IgD-negative memory B cell (primary cell): ENCODE measurements around the gene MID1. TPM values are rescaled to one million over a fixed set of nuclear protein-coding genes. Genes with fewer than 3 reads are reported as not detected.

Experiments used
- H3K27ac Mint-ChIP-seq, 3 donors: one replicate each; pipeline ENCODE4 v1.8.0; 2020 to 2022; ENCODE audit warnings: mild to moderate bottlenecking in 3 of 3, mixed read lengths in 3 of 3, moderate library complexity in 1 of 3
- H3K27me3 Mint-ChIP-seq: one replicate; pipeline ENCODE4 v1.8.0; 2021; ENCODE audit warnings: mixed read lengths
- H3K36me3 Mint-ChIP-seq: one replicate; pipeline ENCODE4 v1.8.0; 2020; ENCODE audit warnings: mild to moderate bottlenecking, mixed read lengths
- H3K4me1 Mint-ChIP-seq, 3 donors: one replicate each; pipeline ENCODE4 v1.8.0; 2020 to 2022; ENCODE audit warnings: mixed read lengths in 3 of 3, mild to moderate bottlenecking in 1 of 3
- H3K4me3 Mint-ChIP-seq, 4 donors: one replicate each; pipeline ENCODE4 v1.8.0; 2020 to 2022; ENCODE audit warnings: mild to moderate bottlenecking in 4 of 4, mixed read lengths in 4 of 4, moderate library complexity in 3 of 4
- H3K9me3 Mint-ChIP-seq, 3 donors: one replicate each; pipeline ENCODE4 v1.8.0; 2020 to 2021; ENCODE audit warnings: mixed read lengths in 3 of 3, mild to moderate bottlenecking in 1 of 3
- polyA plus RNA-seq: library from polyadenylated mRNA; unstranded; fragments of 300-500 nt; fragmentation: Illumina TruSeq; gene quantifications from one replicate; pipeline ENCODE4 v1.2.3, GENCODE V29; 2021

Gene MID1
- polyA plus RNA-seq, 1 donor from 2014 or later, result 0.19 TPM

DNA sequence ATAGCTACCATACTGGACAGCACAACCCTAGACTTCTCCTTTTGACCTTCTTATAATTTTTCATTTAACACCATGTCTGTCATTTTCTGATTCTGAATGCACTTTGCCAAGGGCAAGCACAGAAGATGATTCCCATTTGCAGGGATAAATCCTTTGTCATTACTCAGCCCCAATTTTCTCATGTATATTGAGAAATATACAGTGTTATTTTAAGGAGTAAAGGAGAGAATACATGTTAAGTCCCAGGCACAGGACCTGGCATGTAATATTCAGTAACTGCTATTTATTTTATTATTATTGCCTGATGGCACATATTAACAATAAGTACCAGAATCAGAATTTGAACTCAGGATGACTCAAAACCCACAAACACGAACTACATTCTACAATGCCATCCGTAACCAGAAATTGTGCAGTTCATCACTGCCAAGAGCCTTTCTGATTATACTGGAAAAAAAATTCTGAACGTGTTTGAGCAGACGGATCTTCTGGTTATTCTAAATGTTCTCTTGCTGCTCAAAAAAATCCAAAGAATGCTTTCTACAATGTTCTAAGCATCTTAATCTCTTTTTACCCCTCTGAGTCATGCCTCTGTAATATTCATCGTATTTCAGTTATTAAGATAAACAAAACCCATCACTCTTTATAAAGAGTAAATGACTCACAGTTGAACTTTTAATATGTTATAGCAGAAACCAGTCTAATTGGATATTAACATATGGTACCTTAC, 170.0 kb downstream of the MID1 start:
- H3K9me3 Mint-ChIP-seq, result peaks cover 0 to 7% (median 4%) of the 10 kb centered on the region in 3 donors
- no peaks in the 10 kb centered on the region for H3K4me1 Mint-ChIP-seq
- no peaks in the 10 kb centered on the region for H3K36me3 Mint-ChIP-seq
- no peak overlapping the region for H3K27ac Mint-ChIP-seq
- no peak overlapping the region for H3K4me3 Mint-ChIP-seq
- H3K27me3 Mint-ChIP-seq, result no peaks in the 10 kb centered on the region

DNA sequence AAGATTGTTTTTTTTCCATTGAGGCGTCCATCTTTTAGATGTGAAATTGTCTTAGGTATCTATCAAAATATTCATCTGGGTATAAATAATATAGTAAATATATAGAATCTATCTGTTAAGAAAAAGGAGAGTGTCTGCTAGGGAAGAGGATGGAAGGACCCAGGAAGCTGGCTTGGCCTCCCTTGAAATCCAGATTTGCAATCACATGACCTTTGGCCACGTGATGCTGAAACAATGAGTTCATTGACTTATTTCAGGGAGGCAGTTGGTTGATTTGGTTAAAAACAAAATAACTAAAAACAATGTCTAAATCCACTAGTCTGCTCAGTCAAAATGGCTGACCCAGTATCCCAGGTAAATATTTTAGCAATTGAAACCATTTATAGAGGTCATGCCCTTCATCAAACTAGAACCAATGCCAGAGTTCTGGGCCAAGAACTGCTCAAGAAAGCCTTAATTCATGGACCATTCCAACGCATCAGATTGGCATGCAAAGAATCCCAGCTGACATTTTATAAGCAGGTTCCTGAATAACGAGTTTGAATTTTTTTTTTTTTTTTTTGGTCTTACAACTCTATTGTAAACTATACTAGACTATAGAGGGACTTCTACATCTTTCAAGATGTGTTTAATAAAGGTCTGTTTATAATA, 172.7 kb downstream of the MID1 start:
- H3K27ac Mint-ChIP-seq, result no peak overlapping the region
- peaks cover 2% of the 10 kb centered on the region for H3K36me3 Mint-ChIP-seq
- H3K4me1 Mint-ChIP-seq, result no peaks in the 10 kb centered on the region
- no peak overlapping the region for H3K4me3 Mint-ChIP-seq
- peaks cover 0 to 2% (median 0%) of the 10 kb centered on the region in 3 donors for H3K9me3 Mint-ChIP-seq
- H3K27me3 Mint-ChIP-seq, result no peaks in the 10 kb centered on the region

DNA sequence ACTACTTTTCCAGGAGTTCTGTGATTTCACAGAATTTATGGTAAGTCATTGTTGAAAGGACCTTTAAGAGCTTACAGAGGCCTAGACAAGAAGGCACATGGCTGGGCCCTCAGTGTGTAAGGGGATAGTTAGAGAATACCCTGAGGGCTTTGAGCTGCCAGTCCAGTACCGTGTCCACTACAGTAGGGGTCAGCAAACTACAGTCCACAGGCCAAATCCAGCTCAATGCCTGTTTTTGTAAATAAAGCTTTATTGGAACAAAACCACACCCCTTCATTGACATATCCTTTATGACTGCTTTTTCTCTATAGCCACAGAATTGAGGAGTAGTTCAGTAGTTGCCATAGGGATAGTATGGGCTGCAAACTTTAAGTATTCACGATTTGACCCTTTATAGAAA, 176.2 kb downstream of the MID1 start:
- Mint-ChIP-seq H3K4me1 (no peaks in the 10 kb centered on the region), H3K9me3 (peaks cover 0 to 5% (median 0%) of the 10 kb centered on the region in 3 donors), H3K4me3 (no peak overlapping the region), H3K27me3 (peaks cover 1% of the 10 kb centered on the region), H3K27ac (no peak overlapping the region), H3K36me3 (peaks cover 2% of the 10 kb centered on the region)

DNA sequence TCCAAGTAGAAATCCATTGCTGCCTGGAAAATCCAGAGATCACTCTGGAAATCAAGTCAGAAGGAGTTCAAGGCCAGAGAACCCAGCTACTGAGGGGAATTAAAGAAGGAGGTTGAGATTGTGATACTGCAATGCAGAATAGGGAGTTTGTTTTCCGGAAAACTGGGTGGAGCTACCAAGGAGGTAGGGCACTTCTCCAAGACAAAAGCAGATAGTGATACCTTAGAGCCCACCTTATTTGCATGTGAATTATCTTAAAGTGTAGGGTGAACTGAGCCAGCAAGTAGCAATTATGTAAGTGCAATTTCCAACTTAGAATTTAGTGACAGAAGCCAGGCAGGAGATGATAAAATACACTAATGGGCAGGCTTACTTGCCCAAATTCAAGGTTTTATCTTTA, 178.9 kb downstream of the MID1 start:
- Mint-ChIP-seq H3K27ac (no peak overlapping the region), H3K9me3 (peaks cover 2 to 5% (median 4%) of the 10 kb centered on the region in 3 donors), H3K27me3 (peaks cover 1% of the 10 kb centered on the region), H3K36me3 (peaks cover 2% of the 10 kb centered on the region), H3K4me1 (no peaks in the 10 kb centered on the region), H3K4me3 (no peak overlapping the region)

DNA sequence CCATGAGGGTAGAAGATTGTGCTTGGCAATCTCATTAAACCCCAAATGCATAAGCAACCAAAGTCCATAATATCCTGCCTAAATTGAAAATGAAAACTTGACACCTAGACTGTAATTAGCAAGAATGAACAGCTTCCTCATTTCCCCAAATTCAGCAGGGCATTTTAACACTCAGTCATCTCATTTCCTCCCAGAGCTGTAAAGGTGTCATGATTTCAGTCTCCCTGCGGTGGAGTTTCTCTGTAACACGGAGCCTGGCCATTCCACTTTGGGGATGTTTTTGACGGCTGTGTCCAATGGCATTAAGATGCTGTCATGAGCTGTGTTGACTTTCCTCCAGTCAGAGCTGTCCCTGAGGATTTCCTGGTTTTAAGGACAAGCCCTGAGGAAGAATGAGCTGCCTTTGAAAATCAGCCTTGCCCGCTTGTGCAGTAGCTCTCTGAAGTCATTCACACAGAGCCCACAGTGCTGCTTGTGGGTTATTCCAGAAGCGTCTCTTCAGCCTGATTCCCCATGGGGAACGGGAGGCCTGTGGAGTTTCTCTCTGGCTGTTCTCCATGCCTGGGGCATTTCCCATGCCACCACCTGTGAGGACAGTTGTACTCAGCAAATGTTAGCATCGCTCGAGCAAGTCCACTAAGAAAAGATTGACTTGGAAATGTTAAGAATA, 187.0 kb downstream of the MID1 start:
- peaks cover 5% of the 10 kb centered on the region for H3K27me3 Mint-ChIP-seq
- H3K36me3 Mint-ChIP-seq, result peaks cover 2% of the 10 kb centered on the region
- peaks cover 0 to 6% (median 4%) of the 10 kb centered on the region in 3 donors for H3K9me3 Mint-ChIP-seq
- H3K27ac Mint-ChIP-seq, result no peak overlapping the region
- H3K4me1 Mint-ChIP-seq, result no peaks in the 10 kb centered on the region
- no peak overlapping the region for H3K4me3 Mint-ChIP-seq

DNA sequence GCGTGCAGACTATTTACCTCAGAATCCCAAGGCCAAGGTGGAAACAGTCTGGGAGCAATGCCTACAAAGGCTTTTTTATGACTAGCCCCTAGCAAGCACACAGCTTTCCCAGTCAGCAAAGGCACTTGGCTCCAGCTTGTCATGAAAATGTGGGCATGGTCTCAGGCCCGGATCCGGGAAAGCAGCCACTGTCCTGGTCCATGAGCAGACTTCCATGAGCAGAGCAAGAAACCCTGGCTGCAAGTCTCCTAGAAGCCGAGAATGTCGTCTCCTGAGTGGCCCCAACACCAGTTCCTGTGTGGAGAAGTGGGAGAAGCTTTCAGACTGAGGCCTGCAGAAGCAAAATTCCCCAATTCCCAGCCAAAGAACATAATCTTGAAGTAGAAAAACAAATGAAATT, 190.5 kb downstream of the MID1 start:
- peaks cover 5% of the 10 kb centered on the region for H3K27me3 Mint-ChIP-seq

DNA sequence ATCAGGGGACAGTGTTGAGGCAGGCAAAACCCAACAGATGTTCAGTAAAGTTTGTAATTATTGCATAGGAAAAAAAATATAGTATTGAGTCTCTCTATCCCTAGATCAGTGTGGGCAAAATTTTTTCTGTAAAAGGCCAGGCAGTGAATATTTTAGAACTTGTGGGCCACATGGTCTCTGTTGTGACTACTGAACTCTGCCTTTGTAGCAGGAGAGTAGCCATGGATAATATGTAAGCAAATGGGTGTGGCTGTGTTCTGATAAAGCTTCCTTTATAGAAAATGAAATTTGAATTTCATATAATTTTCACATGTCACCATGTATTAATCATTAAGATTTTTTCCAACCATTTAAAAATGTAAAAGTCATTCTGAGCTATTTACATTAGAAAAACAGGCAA, 193.1 kb downstream of the MID1 start:
- Mint-ChIP-seq H3K9me3 (peaks cover 0 to 8% (median 2%) of the 10 kb centered on the region in 3 donors), H3K4me1 (no peaks in the 10 kb centered on the region), H3K36me3 (peaks cover 2% of the 10 kb centered on the region), H3K27me3 (peaks cover 3% of the 10 kb centered on the region), H3K27ac (no peak overlapping the region), H3K4me3 (no peak overlapping the region)

More for the DNA sequence above, 190.5 kb downstream of the MID1 start:
- H3K4me1 Mint-ChIP-seq, result no peaks in the 10 kb centered on the region
- H3K36me3 Mint-ChIP-seq, result peaks cover 2% of the 10 kb centered on the region
- no peak overlapping the region for H3K27ac Mint-ChIP-seq
- H3K4me3 Mint-ChIP-seq, result no peak overlapping the region
- peaks cover 2 to 3% (median 2%) of the 10 kb centered on the region in 3 donors for H3K9me3 Mint-ChIP-seq

DNA sequence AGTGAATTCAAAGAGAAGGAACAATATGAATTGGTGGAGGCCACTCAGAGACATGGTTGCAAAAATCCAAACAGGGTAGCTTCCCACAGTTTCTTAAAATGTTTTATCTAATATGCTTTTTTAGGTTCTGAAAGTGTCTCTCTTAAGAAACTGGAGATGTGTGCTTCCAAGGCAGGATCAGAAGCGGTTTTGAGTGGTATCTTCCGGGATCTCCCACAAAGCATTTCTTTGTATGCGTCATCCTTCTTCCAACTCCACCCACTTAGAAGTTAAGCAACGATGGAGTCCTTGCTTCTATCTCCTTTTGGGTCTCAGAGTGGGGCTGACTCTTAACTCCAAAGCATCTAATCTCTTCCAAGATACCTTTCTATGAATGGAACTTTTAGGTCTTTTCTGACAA, 196.7 kb downstream of the MID1 start:
- no peaks in the 10 kb centered on the region for H3K27me3 Mint-ChIP-seq
- H3K4me3 Mint-ChIP-seq, result no peak overlapping the region
- no peaks in the 10 kb centered on the region for H3K4me1 Mint-ChIP-seq
- H3K9me3 Mint-ChIP-seq, result peaks cover 0 to 8% (median 2%) of the 10 kb centered on the region in 3 donors
- H3K36me3 Mint-ChIP-seq, result peaks cover 1% of the 10 kb centered on the region
- no peak overlapping the region for H3K27ac Mint-ChIP-seq

DNA sequence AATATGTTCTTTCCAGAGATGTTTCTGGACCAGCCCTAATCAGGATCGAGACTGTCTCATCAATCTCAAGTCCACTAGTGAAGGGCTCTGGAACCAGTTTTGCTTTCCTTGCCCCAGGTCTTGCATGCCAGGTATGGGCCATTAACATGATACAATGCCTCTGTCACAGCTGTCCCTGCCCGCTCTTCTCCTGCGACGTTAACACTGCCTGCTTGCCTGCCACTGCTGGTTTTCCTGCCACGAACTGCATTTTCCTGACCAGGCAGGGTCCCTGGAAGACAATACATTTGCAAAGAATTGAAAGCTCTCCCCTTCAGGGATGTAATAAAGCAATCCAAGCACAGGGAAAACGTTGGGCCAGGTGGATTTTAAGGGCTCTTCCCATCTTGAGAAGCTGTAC, 200.3 kb downstream of the MID1 start:
- no peak overlapping the region for H3K27ac Mint-ChIP-seq
- peaks cover 1% of the 10 kb centered on the region for H3K36me3 Mint-ChIP-seq
- H3K4me1 Mint-ChIP-seq, result no peaks in the 10 kb centered on the region
- peaks cover 0 to 5% (median 2%) of the 10 kb centered on the region in 3 donors for H3K9me3 Mint-ChIP-seq
- H3K27me3 Mint-ChIP-seq, result no peaks in the 10 kb centered on the region
- no peak overlapping the region for H3K4me3 Mint-ChIP-seq

DNA sequence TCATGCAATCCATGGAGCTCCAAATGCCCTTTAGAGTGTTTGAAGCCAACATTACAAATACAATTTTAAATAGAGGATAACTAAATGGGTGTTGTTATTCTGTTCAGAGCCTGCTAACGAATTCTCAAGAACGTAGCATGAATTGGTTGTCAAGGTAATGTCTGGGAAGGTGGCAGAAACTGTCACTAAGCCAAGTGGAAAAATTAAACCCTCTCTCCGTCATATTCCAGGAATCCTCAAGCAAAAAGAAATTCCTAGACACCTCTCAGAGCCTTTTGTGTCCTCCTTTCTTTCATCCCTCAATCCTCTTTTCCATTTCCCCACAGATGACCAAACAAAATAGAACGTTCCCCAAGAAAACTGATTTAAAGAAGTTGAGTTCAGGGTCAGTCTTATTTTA, 204.0 kb downstream of the MID1 start:
- H3K4me1 Mint-ChIP-seq, result no peaks in the 10 kb centered on the region
- H3K36me3 Mint-ChIP-seq, result peaks cover 4% of the 10 kb centered on the region
- no peak overlapping the region for H3K4me3 Mint-ChIP-seq
- H3K9me3 Mint-ChIP-seq, result no peaks in the 10 kb centered on the region
- peaks cover 4% of the 10 kb centered on the region for H3K27me3 Mint-ChIP-seq
- no peak overlapping the region for H3K27ac Mint-ChIP-seq

DNA sequence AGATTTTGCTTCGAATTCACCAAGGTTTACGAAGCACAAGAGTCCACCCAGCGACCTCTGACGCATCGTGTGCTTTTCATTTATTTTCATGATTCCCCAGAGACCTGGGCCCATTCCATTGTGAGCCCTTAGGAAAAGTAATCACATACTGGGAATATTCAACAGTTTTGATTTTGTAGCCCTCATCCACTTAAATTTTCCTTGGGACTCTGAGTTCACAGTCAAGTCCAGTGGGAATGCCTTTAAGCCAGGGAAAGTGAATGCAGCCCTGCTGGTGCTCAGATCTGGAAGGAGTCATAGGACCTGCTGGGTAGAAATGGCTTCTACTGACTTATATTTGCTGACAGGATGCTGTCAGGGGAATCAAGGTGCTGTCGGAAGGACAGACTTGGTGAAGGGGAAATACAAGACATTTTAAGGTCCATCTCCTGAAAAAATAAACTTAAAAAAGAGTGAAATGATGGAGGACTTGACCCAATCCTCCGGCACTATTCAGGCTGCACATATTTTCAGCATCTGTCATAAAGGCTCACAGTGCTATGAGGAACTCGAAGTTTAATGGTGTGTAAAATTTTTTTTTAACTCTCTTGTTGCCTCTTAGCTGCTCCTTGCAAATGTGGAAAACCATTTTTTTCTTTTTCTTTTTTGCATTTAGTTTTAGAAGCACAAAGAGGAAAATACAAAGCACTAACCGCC, 204.9 kb downstream of the MID1 start:
- Mint-ChIP-seq H3K27me3 (peaks cover 4% of the 10 kb centered on the region), H3K9me3 (no peaks in the 10 kb centered on the region), H3K36me3 (peaks cover 4% of the 10 kb centered on the region), H3K4me1 (no peaks in the 10 kb centered on the region), H3K4me3 (no peak overlapping the region), H3K27ac (no peak overlapping the region)

DNA sequence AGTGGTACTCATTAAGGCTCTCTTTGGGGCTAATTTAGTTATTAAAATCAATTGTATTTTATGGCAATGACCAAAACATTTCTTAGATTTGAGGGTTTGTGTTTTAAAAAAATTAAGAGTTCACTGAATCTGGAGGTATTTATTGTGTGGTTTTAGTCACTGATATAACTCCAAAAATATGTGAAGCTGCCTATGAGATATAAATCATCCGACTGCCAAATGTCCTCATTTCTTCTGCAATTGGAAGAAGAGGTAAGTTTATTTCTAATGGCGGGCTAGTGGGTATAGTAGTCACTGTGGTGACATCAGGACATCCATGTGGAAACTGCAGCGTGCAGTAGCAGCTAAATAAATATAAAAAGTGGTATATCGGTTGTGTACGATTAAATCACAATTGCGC, 205.5 kb downstream of the MID1 start:
- no peak overlapping the region for H3K4me3 Mint-ChIP-seq
- no peak overlapping the region for H3K27ac Mint-ChIP-seq
- peaks cover 4% of the 10 kb centered on the region for H3K36me3 Mint-ChIP-seq
- H3K9me3 Mint-ChIP-seq, result no peaks in the 10 kb centered on the region
- H3K4me1 Mint-ChIP-seq, result no peaks in the 10 kb centered on the region
- H3K27me3 Mint-ChIP-seq, result peaks cover 4% of the 10 kb centered on the region

DNA sequence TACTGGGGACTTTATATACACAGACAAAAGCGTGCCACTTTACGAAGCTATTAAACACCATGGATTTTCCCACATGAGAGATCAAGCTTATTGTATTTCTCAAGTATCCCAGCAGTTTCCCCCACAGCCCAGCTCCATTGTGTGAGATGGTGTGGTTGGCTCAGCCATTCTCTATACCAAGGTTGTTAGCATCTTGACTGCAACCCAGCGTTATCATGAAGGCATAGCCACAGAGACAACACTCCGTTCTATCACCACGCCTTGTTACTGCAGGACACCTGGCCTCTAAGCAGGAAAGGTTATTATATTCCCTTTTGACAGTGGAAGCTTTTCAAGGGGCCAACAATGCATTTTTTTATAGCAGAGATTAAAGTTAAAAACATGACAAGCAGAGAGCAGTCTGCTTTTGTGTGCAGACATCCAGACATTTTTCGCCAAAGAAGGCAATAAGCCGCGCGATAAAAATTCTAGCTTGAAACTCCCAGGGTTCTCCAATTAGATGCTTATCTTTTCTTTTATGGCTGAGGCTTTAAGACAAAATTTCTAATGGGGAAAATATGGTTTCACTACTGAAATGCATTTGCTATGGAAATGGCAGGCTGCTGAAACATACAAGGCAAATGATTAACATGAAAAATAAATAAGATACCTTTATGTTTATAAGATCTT, 206.1 kb downstream of the MID1 start:
- Mint-ChIP-seq H3K36me3 (peaks cover 4% of the 10 kb centered on the region), H3K4me3 (no peak overlapping the region), H3K9me3 (no peaks in the 10 kb centered on the region), H3K4me1 (no peaks in the 10 kb centered on the region), H3K27ac (no peak overlapping the region), H3K27me3 (peaks cover 4% of the 10 kb centered on the region)

DNA sequence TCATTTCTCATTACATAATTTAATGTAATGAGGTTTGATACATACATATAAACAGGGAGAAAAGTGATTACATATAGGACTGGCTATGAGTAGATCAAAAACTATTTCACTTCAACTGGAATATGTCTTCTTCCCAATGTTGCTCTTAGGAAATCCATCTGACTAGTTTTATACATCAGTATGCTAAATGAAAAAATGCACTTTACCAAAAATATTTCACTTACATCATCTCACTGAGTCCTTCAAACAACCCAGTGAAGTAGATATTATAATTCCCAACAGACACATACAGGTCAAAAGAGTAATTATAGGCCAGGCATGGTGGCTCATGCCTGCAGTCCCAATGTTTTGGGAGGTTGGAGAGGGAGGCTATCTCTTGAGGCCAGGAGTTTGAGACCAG, 215.9 kb downstream of the MID1 start:
- H3K36me3 Mint-ChIP-seq, result peaks cover 1% of the 10 kb centered on the region
- no peaks in the 10 kb centered on the region for H3K4me1 Mint-ChIP-seq
- H3K27ac Mint-ChIP-seq, result no peak overlapping the region
- peaks cover 0 to 5% (median 0%) of the 10 kb centered on the region in 3 donors for H3K9me3 Mint-ChIP-seq
- no peak overlapping the region for H3K4me3 Mint-ChIP-seq
- no peaks in the 10 kb centered on the region for H3K27me3 Mint-ChIP-seq

DNA sequence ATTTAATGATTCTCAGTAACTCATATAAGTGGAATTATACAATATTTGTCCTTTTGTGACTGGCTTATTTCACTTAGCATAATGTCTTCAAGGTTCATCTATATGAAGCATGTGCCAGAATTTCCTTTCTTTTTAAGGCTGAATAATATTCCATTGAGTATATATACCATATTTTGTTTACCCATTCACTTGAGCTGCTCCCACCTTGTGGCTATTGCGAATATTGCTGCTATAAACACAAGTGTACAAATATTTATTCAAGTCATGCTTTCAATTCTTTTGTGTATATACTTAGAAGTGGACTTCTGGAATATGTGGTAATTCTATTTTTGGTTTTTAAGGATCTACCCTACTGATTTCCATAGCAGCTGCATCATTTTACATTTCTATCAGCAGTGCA, 219.1 kb downstream of the MID1 start:
- Mint-ChIP-seq H3K36me3 (peaks cover 1% of the 10 kb centered on the region), H3K9me3 (peaks cover 0 to 5% (median 0%) of the 10 kb centered on the region in 3 donors), H3K4me3 (no peak overlapping the region), H3K27ac (no peak overlapping the region), H3K27me3 (no peaks in the 10 kb centered on the region), H3K4me1 (no peaks in the 10 kb centered on the region)
